HG03457 (cell line): ENCODE data around the gene FTCDNL1.

Source experiments
- ATAC-seq: cut with Tn5 transposase; IDR thresholded peaks from one replicate; pipeline ENCODE4 v1.9.1; 2021; ENCODE audit warnings: moderate number of reproducible peaks; ENCODE audit not compliant: unreplicated experiment

Gene FTCDNL1

GRCh38 chr2:199792381-199792780 lies 58.6 kb downstream of the FTCDNL1 start:
- ATAC-seq: no peak

GRCh38 chr2:199791326-199791725 lies 59.7 kb downstream of the FTCDNL1 start:
- ATAC-seq: no peak

GRCh38 chr2:199784512-199784911 lies 66.5 kb downstream of the FTCDNL1 start:
- ATAC-seq: no peak

GRCh38 chr2:199779589-199779988 lies 71.4 kb downstream of the FTCDNL1 start:
- ATAC-seq: no peak

GRCh38 chr2:199778655-199779054 lies 72.3 kb downstream of the FTCDNL1 start:
- ATAC-seq: no peak

- no peak for ATAC-seq
These were observed 73.1 kb downstream of the FTCDNL1 start for GRCh38 chr2:199777916-199778315.

GRCh38 chr2:199777315-199777714 lies 73.7 kb downstream of the FTCDNL1 start:
- no peak for ATAC-seq

- no peak for ATAC-seq
These were observed 75.7 kb downstream of the FTCDNL1 start for GRCh38 chr2:199775267-199775666.

GRCh38 chr2:199772035-199772976 lies 78.7 kb downstream of the FTCDNL1 start:
- ATAC-seq: no peak

GRCh38 chr2:199770716-199771115 lies 80.3 kb downstream of the FTCDNL1 start:
- no peak for ATAC-seq

- ATAC-seq: no peak
These were observed 85.3 kb downstream of the FTCDNL1 start for GRCh38 chr2:199765646-199766045.

GRCh38 chr2:199764273-199764800 lies 86.7 kb downstream of the FTCDNL1 start:
- ATAC-seq: no peak

GRCh38 chr2:199762963-199763362 lies 88.0 kb downstream of the FTCDNL1 start:
- no peak for ATAC-seq

- no peak for ATAC-seq
These were observed 90.4 kb downstream of the FTCDNL1 start for GRCh38 chr2:199760574-199760973.

- ATAC-seq: no peak
These were observed 93.6 kb downstream of the FTCDNL1 start for GRCh38 chr2:199757233-199757870.

GRCh38 chr2:199756743-199757142 lies 94.2 kb downstream of the FTCDNL1 start:
- no peak for ATAC-seq

GRCh38 chr2:199756211-199756610 lies 94.8 kb downstream of the FTCDNL1 start:
- ATAC-seq: no peak

- no peak for ATAC-seq
These were observed 96.2 kb downstream of the FTCDNL1 start for GRCh38 chr2:199754766-199755165.

- ATAC-seq: no peak
These were observed 99.4 kb downstream of the FTCDNL1 start for GRCh38 chr2:199751492-199752120.

GRCh38 chr2:199749571-199749970 lies 101.4 kb downstream of the FTCDNL1 start:
- no peak for ATAC-seq

- no peak for ATAC-seq
These were observed 106.3 kb downstream of the FTCDNL1 start for GRCh38 chr2:199744724-199745123.
